GM10266 (cell line): ENCODE measurements around the gene DAAM1.

Experiments
- DNase-seq: peaks from one replicate; pipeline ENCODE4 v3.0.0; 2012; ENCODE audit errors: extremely low spot score
- TF ChIP-seq, protein P1 (sequence below): IDR thresholded peaks from 2 replicates; pipeline ENCODE4 v1.5.1; 2012; ENCODE audit warnings: mild to moderate bottlenecking, low read depth; ENCODE audit not compliant: control insufficient read depth, insufficient read depth; ENCODE audit errors: missing control alignments

Gene DAAM1

DNA sequence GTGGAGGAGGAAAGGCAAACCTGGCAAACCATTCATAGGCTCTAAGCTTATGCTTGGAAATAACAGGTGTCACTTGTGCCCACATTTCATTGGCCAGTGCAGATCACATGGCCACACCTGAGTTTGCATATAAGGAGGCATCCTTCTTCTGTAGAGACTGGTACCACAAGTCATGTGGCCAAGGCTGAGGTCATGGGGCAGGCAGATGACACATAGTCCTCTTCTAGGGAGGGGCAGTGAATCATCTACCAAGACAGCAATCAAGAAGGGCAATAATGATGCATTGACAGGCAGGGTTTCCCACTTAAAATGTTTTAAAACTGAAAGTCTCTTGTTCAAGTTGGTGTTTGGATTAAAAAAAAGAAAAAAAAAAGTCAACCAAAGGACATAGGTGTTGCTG, 77.3 kb downstream of the DAAM1 start:
- TF ChIP-seq, protein P1, sequence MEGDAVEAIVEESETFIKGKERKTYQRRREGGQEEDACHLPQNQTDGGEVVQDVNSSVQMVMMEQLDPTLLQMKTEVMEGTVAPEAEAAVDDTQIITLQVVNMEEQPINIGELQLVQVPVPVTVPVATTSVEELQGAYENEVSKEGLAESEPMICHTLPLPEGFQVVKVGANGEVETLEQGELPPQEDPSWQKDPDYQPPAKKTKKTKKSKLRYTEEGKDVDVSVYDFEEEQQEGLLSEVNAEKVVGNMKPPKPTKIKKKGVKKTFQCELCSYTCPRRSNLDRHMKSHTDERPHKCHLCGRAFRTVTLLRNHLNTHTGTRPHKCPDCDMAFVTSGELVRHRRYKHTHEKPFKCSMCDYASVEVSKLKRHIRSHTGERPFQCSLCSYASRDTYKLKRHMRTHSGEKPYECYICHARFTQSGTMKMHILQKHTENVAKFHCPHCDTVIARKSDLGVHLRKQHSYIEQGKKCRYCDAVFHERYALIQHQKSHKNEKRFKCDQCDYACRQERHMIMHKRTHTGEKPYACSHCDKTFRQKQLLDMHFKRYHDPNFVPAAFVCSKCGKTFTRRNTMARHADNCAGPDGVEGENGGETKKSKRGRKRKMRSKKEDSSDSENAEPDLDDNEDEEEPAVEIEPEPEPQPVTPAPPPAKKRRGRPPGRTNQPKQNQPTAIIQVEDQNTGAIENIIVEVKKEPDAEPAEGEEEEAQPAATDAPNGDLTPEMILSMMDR = no peak
- no peak for DNase-seq

DNA sequence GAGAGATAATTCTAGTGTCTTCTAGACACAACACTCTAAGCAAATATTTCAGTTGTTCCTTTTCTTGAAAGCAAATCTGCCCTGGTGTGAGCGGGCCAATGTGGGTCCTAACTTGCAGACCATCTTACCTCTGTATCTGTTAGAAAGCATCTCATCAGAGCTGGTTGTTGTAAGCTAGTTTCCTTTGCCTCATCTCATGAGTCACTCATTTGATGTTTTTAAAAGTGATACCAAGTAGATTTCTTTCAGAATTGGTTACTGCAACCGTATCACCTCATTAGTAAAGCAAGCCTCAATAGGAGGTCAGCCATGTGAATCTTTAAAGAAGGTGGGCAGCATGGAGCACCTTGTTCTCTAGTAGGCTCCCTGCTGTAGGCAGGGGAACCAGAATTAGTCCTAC, 78.6 kb downstream of the DAAM1 start:
- TF ChIP-seq, protein P1 = no peak
- DNase-seq = no peak

DNA sequence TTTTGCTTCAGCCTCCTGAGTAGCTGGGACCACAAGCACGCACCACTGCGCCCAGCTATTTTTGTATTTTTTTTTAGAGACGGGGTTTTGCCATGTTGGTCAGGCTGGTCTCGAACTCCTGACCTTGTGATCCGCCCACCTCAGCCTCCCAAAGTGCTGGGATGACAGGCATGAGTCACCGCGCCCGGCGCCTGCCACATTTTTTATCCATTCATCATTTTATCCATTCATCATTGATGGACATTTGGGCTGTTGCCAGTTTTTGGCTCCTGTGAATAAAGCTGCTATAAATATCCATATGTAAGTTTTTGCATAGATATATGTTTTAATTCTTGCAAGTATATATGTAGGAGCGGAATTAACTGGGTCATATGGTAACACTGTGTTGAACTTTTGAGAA, 79.5 kb downstream of the DAAM1 start:
- DNase-seq = no peak
- TF ChIP-seq, protein P1 = no peak

DNA sequence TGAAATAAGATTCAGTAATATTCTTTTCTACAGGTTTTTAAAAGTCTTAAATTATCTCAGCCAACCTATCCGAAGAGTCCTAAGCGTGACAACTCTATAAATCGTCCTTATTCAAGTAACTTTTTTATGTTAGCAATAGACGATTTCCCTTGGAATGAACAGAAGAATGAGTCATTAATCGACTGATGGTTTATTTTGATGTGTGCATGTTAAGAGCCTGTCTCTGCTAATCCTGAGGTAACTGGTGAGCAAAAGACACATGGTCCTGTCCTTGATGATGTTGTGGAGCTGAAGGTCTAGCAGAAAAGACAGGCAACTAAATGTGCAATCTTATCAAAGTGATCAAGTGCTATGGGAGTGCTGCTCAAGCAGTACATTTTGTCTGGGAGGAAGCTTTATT, 80.4 kb downstream of the DAAM1 start:
- TF ChIP-seq, protein P1 = no peak
- DNase-seq = no peak

DNA sequence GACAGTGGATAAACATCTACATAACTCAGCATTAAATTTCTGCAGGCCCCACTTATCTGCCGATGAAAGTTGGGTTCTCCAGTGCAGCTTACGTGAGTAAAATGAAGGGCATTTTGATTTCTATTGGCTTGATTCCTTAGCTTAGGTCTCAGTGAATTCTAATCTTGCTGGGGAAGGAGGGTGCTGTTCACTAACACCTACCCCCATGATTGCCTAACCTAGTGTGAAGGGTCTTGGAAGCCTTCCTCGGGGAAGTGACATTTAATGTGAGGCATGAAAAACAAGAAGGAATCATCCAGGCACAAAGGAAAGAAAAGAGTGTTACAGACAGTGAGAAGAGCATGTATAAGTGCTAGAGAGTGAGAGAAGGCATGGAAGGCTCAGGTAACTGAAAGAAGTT, 81.0 kb downstream of the DAAM1 start:
- no peak for DNase-seq
- TF ChIP-seq, protein P1 = no peak

DNA sequence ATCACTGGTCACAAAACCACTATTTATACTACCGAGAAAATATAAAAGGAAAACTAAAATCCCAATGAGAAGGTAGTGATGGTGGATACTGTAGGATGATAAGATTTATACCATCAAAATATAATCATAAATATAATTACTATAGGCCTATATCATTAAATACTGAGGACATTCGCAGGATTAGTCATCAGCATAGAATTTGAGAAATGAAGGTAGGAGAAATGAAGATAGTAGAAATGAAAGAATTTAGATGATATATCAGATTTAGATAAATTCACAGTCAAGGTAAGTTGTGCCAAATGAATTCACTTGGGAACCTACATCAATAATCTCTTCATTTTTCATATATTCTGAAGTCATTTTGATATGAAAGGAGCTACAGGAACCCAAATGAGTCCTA, 82.8 kb downstream of the DAAM1 start:
- no peak for DNase-seq
- TF ChIP-seq, protein P1 = no peak

DNA sequence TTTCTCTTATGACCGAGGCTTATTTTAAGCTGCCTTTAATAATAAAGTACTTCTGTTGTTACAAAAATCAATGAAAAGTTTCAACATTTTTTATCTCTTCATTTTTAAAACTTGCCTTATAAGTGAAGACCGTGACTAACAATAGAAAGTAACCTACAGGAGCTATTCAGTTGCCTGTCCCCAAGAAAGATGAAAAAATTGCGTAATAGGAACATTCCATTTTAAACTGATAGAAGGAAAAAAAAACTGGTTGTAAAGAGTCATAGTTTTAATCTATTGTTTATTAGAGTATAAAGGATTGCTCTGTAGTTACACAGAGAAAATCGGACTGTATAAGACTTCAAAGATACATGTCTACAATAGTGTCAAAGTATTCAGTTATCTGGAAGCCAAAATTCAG, 83.3 kb downstream of the DAAM1 start:
- DNase-seq = no peak

More for the DNA sequence above, 83.3 kb downstream of the DAAM1 start:
- TF ChIP-seq, protein P1 = no peak
